PFSK-1 (cell line): ENCODE data around the gene AMPD1.

Source experiments
- SIN3A ChIP-seq: IDR thresholded peaks from 2 replicates; pipeline ENCODE4 v1.6.1; 2012; ENCODE audit warnings: mild to moderate bottlenecking, low read length, moderate library complexity, borderline replicate concordance; ENCODE audit not compliant: insufficient read depth
- TF ChIP-seq, protein P1 (sequence below), 2 experiments: IDR thresholded peaks; 2 replicates each; pipeline versions ENCODE4 v1.6.1 to v1.8.0; 2011 to 2012; ENCODE audit warnings: low read depth in 2 of 2, low read length in 2 of 2, control low read depth in 1 of 2, inconsistent platforms in 1 of 2, mild to moderate bottlenecking in 1 of 2, moderate library complexity in 1 of 2; ENCODE audit not compliant: insufficient read depth in 1 of 2

GRCh38 chr1:114725230-114725629 lies 29.9 kb upstream of the AMPD1 start:
- no peak for TF ChIP-seq SIN3A
- TF ChIP-seq, protein P1, sequence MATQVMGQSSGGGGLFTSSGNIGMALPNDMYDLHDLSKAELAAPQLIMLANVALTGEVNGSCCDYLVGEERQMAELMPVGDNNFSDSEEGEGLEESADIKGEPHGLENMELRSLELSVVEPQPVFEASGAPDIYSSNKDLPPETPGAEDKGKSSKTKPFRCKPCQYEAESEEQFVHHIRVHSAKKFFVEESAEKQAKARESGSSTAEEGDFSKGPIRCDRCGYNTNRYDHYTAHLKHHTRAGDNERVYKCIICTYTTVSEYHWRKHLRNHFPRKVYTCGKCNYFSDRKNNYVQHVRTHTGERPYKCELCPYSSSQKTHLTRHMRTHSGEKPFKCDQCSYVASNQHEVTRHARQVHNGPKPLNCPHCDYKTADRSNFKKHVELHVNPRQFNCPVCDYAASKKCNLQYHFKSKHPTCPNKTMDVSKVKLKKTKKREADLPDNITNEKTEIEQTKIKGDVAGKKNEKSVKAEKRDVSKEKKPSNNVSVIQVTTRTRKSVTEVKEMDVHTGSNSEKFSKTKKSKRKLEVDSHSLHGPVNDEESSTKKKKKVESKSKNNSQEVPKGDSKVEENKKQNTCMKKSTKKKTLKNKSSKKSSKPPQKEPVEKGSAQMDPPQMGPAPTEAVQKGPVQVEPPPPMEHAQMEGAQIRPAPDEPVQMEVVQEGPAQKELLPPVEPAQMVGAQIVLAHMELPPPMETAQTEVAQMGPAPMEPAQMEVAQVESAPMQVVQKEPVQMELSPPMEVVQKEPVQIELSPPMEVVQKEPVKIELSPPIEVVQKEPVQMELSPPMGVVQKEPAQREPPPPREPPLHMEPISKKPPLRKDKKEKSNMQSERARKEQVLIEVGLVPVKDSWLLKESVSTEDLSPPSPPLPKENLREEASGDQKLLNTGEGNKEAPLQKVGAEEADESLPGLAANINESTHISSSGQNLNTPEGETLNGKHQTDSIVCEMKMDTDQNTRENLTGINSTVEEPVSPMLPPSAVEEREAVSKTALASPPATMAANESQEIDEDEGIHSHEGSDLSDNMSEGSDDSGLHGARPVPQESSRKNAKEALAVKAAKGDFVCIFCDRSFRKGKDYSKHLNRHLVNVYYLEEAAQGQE (IDR thresholded peaks at IDR 0.05; ENCODE audit: insufficient read depth in 1 of 2, low read depth in 2 of 2, low read length in 2 of 2) = no peak
